T-helper 9 cell (primary cell): Measurements from ENCODE around the gene TFAM.
"Not testable (repeated sequence)": the region's sequence is repeated elsewhere in the genome, so short reads cannot be mapped to it uniquely, and the experiment has no call there.

Experiments
- DNase-seq: peaks from one replicate; pipeline ENCODE4 v3.0.0-alpha.2; 2020

The TFAM gene

GRCh38 chr10:58373442-58373827 is 11.8 kb upstream of the TFAM start:
- DNase-seq: no peak

- DNase-seq: no peak
Measured at GRCh38 chr10:58382489-58382995, 2.7 kb upstream of the TFAM start.

GRCh38 chr10:58384095-58384494 is 1.1 kb upstream of the TFAM start:
- DNase-seq: no peak

- DNase-seq: no peak
Measured at GRCh38 chr10:58384544-58384998, 639 bp upstream of the TFAM start.

GRCh38 chr10:58385784-58386112 is 538 bp downstream of the TFAM start:
- no peak for DNase-seq

- no peak for DNase-seq
Measured at GRCh38 chr10:58389024-58389423, 3.8 kb downstream of the TFAM start.

- no peak for DNase-seq
Measured at GRCh38 chr10:58393317-58393716, 8.1 kb downstream of the TFAM start.

- DNase-seq: no peak
Measured at GRCh38 chr10:58394471-58394870, 9.3 kb downstream of the TFAM start.

GRCh38 chr10:58396057-58396456 is 10.8 kb downstream of the TFAM start:
- DNase-seq: no peak

GRCh38 chr10:58397830-58398229 is 12.6 kb downstream of the TFAM start:
- no peak for DNase-seq

- DNase-seq: no peak
Measured at GRCh38 chr10:58399410-58399809, 14.2 kb downstream of the TFAM start.

GRCh38 chr10:58400609-58401008 is 15.4 kb downstream of the TFAM start:
- no peak for DNase-seq

GRCh38 chr10:58404001-58404400 is 18.8 kb downstream of the TFAM start:
- no peak for DNase-seq

- DNase-seq: no peak
Measured at GRCh38 chr10:58409956-58410610, 24.9 kb downstream of the TFAM start.

- DNase-seq: no peak
Measured at GRCh38 chr10:58412502-58412961, 27.3 kb downstream of the TFAM start.

- no peak for DNase-seq
Measured at GRCh38 chr10:58414270-58415041, 29.2 kb downstream of the TFAM start.

GRCh38 chr10:58415757-58416156 is 30.5 kb downstream of the TFAM start:
- DNase-seq: no peak

- not testable (repeated sequence) for DNase-seq
Measured at GRCh38 chr10:58417902-58418301, 32.7 kb downstream of the TFAM start.

GRCh38 chr10:58424176-58424575 is 39.0 kb downstream of the TFAM start:
- no peak for DNase-seq

GRCh38 chr10:58428436-58428835 is 43.2 kb downstream of the TFAM start:
- not testable (repeated sequence) for DNase-seq

GRCh38 chr10:58431903-58432302 is 46.7 kb downstream of the TFAM start:
- DNase-seq: no peak

GRCh38 chr10:58433066-58433465 is 47.9 kb downstream of the TFAM start:
- DNase-seq: no peak

- DNase-seq: no peak
Measured at GRCh38 chr10:58433571-58433970, 48.4 kb downstream of the TFAM start.

GRCh38 chr10:58435297-58435985 is 50.2 kb downstream of the TFAM start:
- no peak for DNase-seq
